Measurements from ENCODE around the gene SIPA1L3. TPM values are rescaled to one million over a fixed set of nuclear protein-coding genes. Genes with fewer than 3 reads are reported as not detected.

SIPA1L3 gene
- total and polyA plus RNA-seq, 12 donors = 2.8 to 24.2 (median 12.3) TPM

- WGBS, 2 donors = 71% methylated on average over 4 of the region's 4 CpGs
- DNase-seq = no peak
- no peaks in the 10 kb centered on the region for H3K27me3 ChIP-seq
- H3K4me3 ChIP-seq = no peak overlapping the region
- TF ChIP-seq CTCF (IDR thresholded peaks at IDR 0.05) = no peak
- no peaks in the 10 kb centered on the region for H3K9me3 ChIP-seq
- H3K27ac ChIP-seq = no peak overlapping the region
- intact Hi-C loops (cut with DNase I) = no loop called here
- no peak for ATAC-seq
- H3K4me1 ChIP-seq = no peaks in the 10 kb centered on the region
- H3K36me3 ChIP-seq = no peaks in the 10 kb centered on the region
Measured at GRCh38 chr19:37991841-37992248, 84.8 kb downstream of the SIPA1L3 start.

GRCh38 chr19:37992761-37993160 lies 85.8 kb downstream of the SIPA1L3 start:
- Histone ChIP-seq H3K4me1 (peaks cover 0 to 1% (median 0%) of the 10 kb centered on the region in 9 donors), H3K9me3 (no peaks in the 10 kb centered on the region), H3K36me3 (no peaks in the 10 kb centered on the region), H3K4me3 (no peak overlapping the region), H3K27me3 (no peaks in the 10 kb centered on the region), H3K27ac (no peak overlapping the region)
- intact Hi-C loops (cut with DNase I) = no loop called here
- TF ChIP-seq CTCF (IDR thresholded peaks at IDR 0.05) = no peak
- DNase-seq (no peak), ATAC-seq (no peak)
- 97% methylated on average over 9 of the region's 9 CpGs for WGBS, 2 donors

GRCh38 chr19:37994823-37995130 lies 87.8 kb downstream of the SIPA1L3 start:
- peaks cover 0 to 18% (median 13%) of the 10 kb centered on the region in 9 donors for H3K4me1 ChIP-seq
- H3K36me3 ChIP-seq = no peaks in the 10 kb centered on the region
- H3K27me3 ChIP-seq = no peaks in the 10 kb centered on the region
- intact Hi-C loops (cut with DNase I) = no loop called here
- H3K4me3 ChIP-seq = no peak overlapping the region
- WGBS, 2 donors = 83 to 84% methylated on average over 8 of the region's 8 CpGs
- no peak for TF ChIP-seq CTCF (IDR thresholded peaks at IDR 0.05)
- no peak for ATAC-seq
- no peaks in the 10 kb centered on the region for H3K9me3 ChIP-seq
- H3K27ac ChIP-seq = no peak overlapping the region
- no peak for DNase-seq

- WGBS, 2 donors = 93 to 98% methylated on average over 7 of the region's 7 CpGs
- TF ChIP-seq CTCF (IDR thresholded peaks at IDR 0.05) = no peak
- no peak for DNase-seq
Measured at GRCh38 chr19:37995346-37995745, 88.3 kb downstream of the SIPA1L3 start.

More at GRCh38 chr19:37995346-37995745, 88.3 kb downstream of the SIPA1L3 start:
- no peak for ATAC-seq
- H3K36me3 ChIP-seq = no peaks in the 10 kb centered on the region
- intact Hi-C loops (cut with DNase I) = no loop called here
- H3K27me3 ChIP-seq = no peaks in the 10 kb centered on the region
- H3K27ac ChIP-seq = no peak overlapping the region
- H3K4me1 ChIP-seq = peaks cover 0 to 24% (median 15%) of the 10 kb centered on the region in 9 donors
- H3K4me3 ChIP-seq = no peak overlapping the region
- H3K9me3 ChIP-seq = no peaks in the 10 kb centered on the region
